K562 (cell line): ENCODE data around the gene MEOX2. TPM values are rescaled to one million over a fixed set of nuclear protein-coding genes. Genes with fewer than 3 reads are reported as not detected.

Source experiments
- ATAC-seq: fragments of 200-7000 bp; cut with Tn5 transposase; 3 replicates; pipeline ENCODE4 v1.9.1; 2020; ENCODE audit warnings: moderate library complexity
- BruUV-seq: library from RNA; stranded (reverse); fragments of 400-500 nt; replicated peaks from 2 replicates; lab custom pipeline; 2021; lab: Mats Ljungman, UMichigan
- CTCF ChIA-PET: fragments of 300-600 bp; formaldehyde crosslinking; extraction: SDS; loops from one replicate; lab custom pipeline; 2021; ENCODE audit warnings: low intra/inter-chr PET ratio; lab: Yijun Ruan, JAX
- POLR2A ChIA-PET: fragments of 300-600, 350-650 bp; sonication (Branson Sonifier 250); formaldehyde crosslinking; extraction: SDS; loops from one replicate; lab custom pipeline; 2021; ENCODE audit warnings: antibody characterized with exemption, inconsistent platforms; lab: Yijun Ruan, JAX
- DNase-seq, 4 experiments: peaks; one replicate each; pipeline versions ENCODE4 v3.0.0 to v3.0.0-alpha.2; 2011 to 2018; ENCODE audit warnings: low spot score in 3 of 4, mixed read lengths in 3 of 4; ENCODE audit errors: extremely low read depth in 1 of 4
- FAIRE-seq: peaks from 2 replicates; lab custom pipeline; 2011; peaks lifted over from hg19 to GRCh38; lab: Jason Lieb, UNC
- H2AFZ ChIP-seq: 2 replicates; pipeline ENCODE4 v1.6.0; 2011; ENCODE audit warnings: low read depth, low read length, control low read depth, inconsistent platforms
- H3K27ac ChIP-seq: fragments of 200-600 bp; 3 replicates; pipeline ENCODE4 v1.8.0; 2011; ENCODE audit warnings: low read depth, mild to moderate bottlenecking, control low read depth, inconsistent platforms, low read length, moderate library complexity, mixed read lengths; ENCODE audit errors: extremely low read depth
- H3K27me3 ChIP-seq, 2 experiments: fragments of 300-600 bp in 1 of 2; 2 replicates in 1 of 2; 3 replicates in 1 of 2; pipeline versions ENCODE4 v1.6.0 to v1.8.0; 2011; ENCODE audit warnings: inconsistent platforms in 2 of 2, low read length in 2 of 2, mild to moderate bottlenecking in 1 of 2, mixed read lengths in 1 of 2, moderate library complexity in 1 of 2; ENCODE audit not compliant: control insufficient read depth in 2 of 2, insufficient read depth in 2 of 2
- H3K36me3 ChIP-seq: fragments of 300-600 bp; 3 replicates; pipeline ENCODE4 v1.8.0; 2011; ENCODE audit warnings: mild to moderate bottlenecking, low read length, inconsistent platforms; ENCODE audit not compliant: control insufficient read depth, insufficient read depth
- H3K4me1 ChIP-seq, 2 experiments: fragments of 200-600 bp in 1 of 2; replicated peaks in 1 of 2; 2 replicates in 1 of 2; 3 replicates in 1 of 2; pipeline versions ENCODE4 v1.5.1 to v1.8.0; 2011; ENCODE audit warnings: inconsistent platforms in 2 of 2, low read length in 2 of 2, mild to moderate bottlenecking in 1 of 2, mixed read lengths in 1 of 2, moderate library complexity in 1 of 2; ENCODE audit not compliant: control insufficient read depth in 2 of 2, insufficient read depth in 2 of 2
- H3K4me2 ChIP-seq: 2 replicates; pipeline ENCODE4 v1.6.1; 2011; ENCODE audit warnings: low read length, control low read depth, inconsistent platforms, mixed read lengths; ENCODE audit not compliant: insufficient read depth
- H3K4me3 ChIP-seq: fragments of 200-600 bp; sonication (generic), shearing (Covaris generic); 2 replicates; pipeline ENCODE4 v1.5.1; 2016; ENCODE audit warnings: control low read depth, inconsistent platforms
- H3K79me2 ChIP-seq: fragments of 200-600 bp; 3 replicates; pipeline ENCODE4 v1.8.0; 2011; ENCODE audit warnings: low read length, inconsistent platforms; ENCODE audit not compliant: control insufficient read depth, insufficient read depth
- H3K9ac ChIP-seq, 2 experiments: 2 replicates each; pipeline versions ENCODE4 v1.6.0 to v1.6.1; 2011; ENCODE audit warnings: low read depth in 2 of 2, low read length in 2 of 2, control low read depth in 1 of 2, inconsistent platforms in 1 of 2, mild to moderate bottlenecking in 1 of 2, mixed read lengths in 1 of 2; ENCODE audit not compliant: insufficient read depth in 1 of 2
- H3K9me1 ChIP-seq: one replicate; pipeline ENCODE4 v1.6.0; 2011; ENCODE audit warnings: inconsistent platforms, mild to moderate bottlenecking, low read length, moderate library complexity; ENCODE audit not compliant: control insufficient read depth, insufficient read depth
- H3K9me3 ChIP-seq: replicated peaks from 2 replicates; pipeline ENCODE4 v1.5.1; 2011; ENCODE audit warnings: low read depth, low read length, inconsistent platforms; ENCODE audit not compliant: control insufficient read depth, insufficient read depth
- H4K20me1 ChIP-seq: replicated peaks from 2 replicates; pipeline ENCODE4 v1.6.1; 2011; ENCODE audit warnings: low read length, inconsistent platforms, mixed read lengths; ENCODE audit not compliant: control insufficient read depth, insufficient read depth
- CBFA2T3 ChIP-seq: fragments of 450-650 bp; IDR thresholded peaks from 2 replicates; pipeline ENCODE4 v1.6.1; 2017
- DDX20 ChIP-seq: fragments of 450-650 bp; IDR thresholded peaks from 2 replicates; pipeline ENCODE4 v1.6.1; 2016; ENCODE audit warnings: missing genetic modification characterization, low read depth, mild to moderate bottlenecking, missing compliant biosample characterization, moderate library complexity
- ERF ChIP-seq: fragments of 450-650 bp; formaldehyde crosslinking; IDR thresholded peaks from 2 replicates; pipeline ENCODE4 v1.4.0; 2020; ENCODE audit warnings: mild to moderate bottlenecking, mixed read lengths
- HDAC8 ChIP-seq: fragments of 450-650 bp; IDR thresholded peaks from 2 replicates; pipeline ENCODE4 v1.6.1; 2016; ENCODE audit warnings: mild to moderate bottlenecking, missing genetic modification characterization, moderate library complexity, missing compliant biosample characterization
- MEF2D ChIP-seq: conservative IDR thresholded peaks from 2 replicates; pipeline ENCODE4 v1.6.1; 2016; ENCODE audit warnings: low read depth, missing genetic modification characterization, missing compliant biosample characterization
- SP2 ChIP-seq: IDR thresholded peaks from 2 replicates; pipeline ENCODE4 v1.6.1; 2011; ENCODE audit warnings: mild to moderate bottlenecking, low read depth, low read length, moderate library complexity; ENCODE audit not compliant: poor library complexity, severe bottlenecking; ENCODE audit errors: extremely low read depth
- ZNF184 ChIP-seq: sonication (generic); formaldehyde crosslinking; IDR thresholded peaks from 2 replicates; pipeline ENCODE4 v1.5.0; 2020; ENCODE audit warnings: missing genetic modification reagents
- ZNF707 ChIP-seq: fragments of 250-450 bp; sonication (Bioruptor Pico); conservative IDR thresholded peaks from 2 replicates; pipeline ENCODE4 v1.8.0; 2022; ENCODE audit warnings: inconsistent platforms, mild to moderate bottlenecking, moderate library complexity
- WGBS: fragments of 100-300 bp; shearing (Covaris generic); methylation state at CpG from one replicate; pipeline ENCODE4 v1.1.6; 2016; ENCODE audit warnings: low coverage, mixed read lengths; ENCODE audit not compliant: insufficient coverage; ENCODE audit errors: missing lambda C conversion rate; 5-methylcytosine and 5-hydroxymethylcytosine counted together
- in situ Hi-C: fragments of 300-500 bp; cut with MboI; formaldehyde crosslinking; loops from 4 replicates; pipeline ENCODE4 v1.15.0; 2018; ENCODE audit warnings: inconsistent platforms, mixed read lengths
- intact Hi-C: fragments of 100-400 bp; cut with micrococcal nuclease; formaldehyde crosslinking; loops from 2 replicates; pipeline ENCODE4 v1.14.2; 2022
- polyA plus RNA-seq, 8 experiments: library from polyadenylated mRNA; depleted of rRNA in 4 of 8; stranded (reverse) in 5 of 8; unstranded in 3 of 8; fragments of >200 nt; fragmentation: Nextera tagmentation in 2 of 8; fragmentation: Illumina TruSeq in 1 of 8; extraction: Ambion mirVana in 2 of 8; extraction: Trizol in 1 of 8; gene quantifications; 2 replicates each; pipeline versions ENCODE4 v1.2.1 to v1.2.3, GENCODE V29; 2011 to 2014; ENCODE audit warnings: inconsistent platforms in 1 of 8, missing spikeins in 1 of 8
- total RNA-seq, 7 experiments: library from RNA; depleted of rRNA in 6 of 7; stranded (reverse); fragments of >200 nt in 6 of 7; fragmentation: Illumina TruSeq in 2 of 7; extraction: Trizol in 2 of 7; gene quantifications; 2 replicates each; pipeline versions ENCODE4 v1.2.1 to v1.2.3, GENCODE V29; 2011 to 2021; ENCODE audit warnings: low replicate concordance in 1 of 7
- TF ChIP-seq, protein P1 (sequence below): fragments of 250-450 bp; sonication (Bioruptor Pico); IDR thresholded peaks from 2 replicates; pipeline ENCODE4 v1.5.0; 2020; ENCODE audit warnings: mild to moderate bottlenecking
- TF ChIP-seq, protein P2 (sequence below): IDR thresholded peaks from 3 replicates; pipeline ENCODE4 v1.6.1; 2011; ENCODE audit warnings: borderline replicate concordance, mild to moderate bottlenecking, moderate library complexity; ENCODE audit not compliant: insufficient read length; ENCODE audit errors: extremely low read depth

Gene MEOX2
- total and polyA plus RNA-seq, 9 of the 15 experiments (the other 6 are each of a cell fraction or from before 2014, with no cell fraction given) = not detected

- no peak for FAIRE-seq
- Histone ChIP-seq H3K36me3 (no peaks in the 10 kb centered on the region), H3K4me2 (no peak overlapping the region), H3K9me3 (no peaks in the 10 kb centered on the region), H3K79me2 (no peaks in the 10 kb centered on the region), H3K9ac (no peak overlapping the region), H3K27ac (no peak overlapping the region), H3K27me3 (no peaks in the 10 kb centered on the region), H2AFZ (no peak overlapping the region), H3K4me1 (no peaks in the 10 kb centered on the region), H3K4me3 (no peak overlapping the region), H3K9me1 (no peaks in the 10 kb centered on the region), H4K20me1 (no peaks in the 10 kb centered on the region)
- ATAC-seq = no peak
- in situ Hi-C loops = no loop called here
- POLR2A ChIA-PET = no interaction called here
- no TSS peak for BruUV-seq
- WGBS = 6% methylated on average over 3 of the region's 3 CpGs
- TF ChIP-seq ZNF707 = no peak
- TF ChIP-seq, protein P1, sequence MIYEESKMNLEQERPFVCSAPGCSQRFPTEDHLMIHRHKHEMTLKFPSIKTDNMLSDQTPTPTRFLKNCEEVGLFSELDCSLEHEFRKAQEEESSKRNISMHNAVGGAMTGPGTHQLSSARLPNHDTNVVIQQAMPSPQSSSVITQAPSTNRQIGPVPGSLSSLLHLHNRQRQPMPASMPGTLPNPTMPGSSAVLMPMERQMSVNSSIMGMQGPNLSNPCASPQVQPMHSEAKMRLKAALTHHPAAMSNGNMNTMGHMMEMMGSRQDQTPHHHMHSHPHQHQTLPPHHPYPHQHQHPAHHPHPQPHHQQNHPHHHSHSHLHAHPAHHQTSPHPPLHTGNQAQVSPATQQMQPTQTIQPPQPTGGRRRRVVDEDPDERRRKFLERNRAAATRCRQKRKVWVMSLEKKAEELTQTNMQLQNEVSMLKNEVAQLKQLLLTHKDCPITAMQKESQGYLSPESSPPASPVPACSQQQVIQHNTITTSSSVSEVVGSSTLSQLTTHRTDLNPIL (CRISPR knock-in tag) = no peak
- no peak for TF ChIP-seq MEF2D (tag)
- TF ChIP-seq SP2 = no peak
- TF ChIP-seq CBFA2T3 = no peak
- TF ChIP-seq DDX20 (tag) = no peak
- TF ChIP-seq, protein P2, sequence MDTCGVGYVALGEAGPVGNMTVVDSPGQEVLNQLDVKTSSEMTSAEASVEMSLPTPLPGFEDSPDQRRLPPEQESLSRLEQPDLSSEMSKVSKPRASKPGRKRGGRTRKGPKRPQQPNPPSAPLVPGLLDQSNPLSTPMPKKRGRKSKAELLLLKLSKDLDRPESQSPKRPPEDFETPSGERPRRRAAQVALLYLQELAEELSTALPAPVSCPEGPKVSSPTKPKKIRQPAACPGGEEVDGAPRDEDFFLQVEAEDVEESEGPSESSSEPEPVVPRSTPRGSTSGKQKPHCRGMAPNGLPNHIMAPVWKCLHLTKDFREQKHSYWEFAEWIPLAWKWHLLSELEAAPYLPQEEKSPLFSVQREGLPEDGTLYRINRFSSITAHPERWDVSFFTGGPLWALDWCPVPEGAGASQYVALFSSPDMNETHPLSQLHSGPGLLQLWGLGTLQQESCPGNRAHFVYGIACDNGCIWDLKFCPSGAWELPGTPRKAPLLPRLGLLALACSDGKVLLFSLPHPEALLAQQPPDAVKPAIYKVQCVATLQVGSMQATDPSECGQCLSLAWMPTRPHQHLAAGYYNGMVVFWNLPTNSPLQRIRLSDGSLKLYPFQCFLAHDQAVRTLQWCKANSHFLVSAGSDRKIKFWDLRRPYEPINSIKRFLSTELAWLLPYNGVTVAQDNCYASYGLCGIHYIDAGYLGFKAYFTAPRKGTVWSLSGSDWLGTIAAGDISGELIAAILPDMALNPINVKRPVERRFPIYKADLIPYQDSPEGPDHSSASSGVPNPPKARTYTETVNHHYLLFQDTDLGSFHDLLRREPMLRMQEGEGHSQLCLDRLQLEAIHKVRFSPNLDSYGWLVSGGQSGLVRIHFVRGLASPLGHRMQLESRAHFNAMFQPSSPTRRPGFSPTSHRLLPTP = no peak
- no peak for TF ChIP-seq ZNF184 (CRISPR knock-in tag)
- TF ChIP-seq ERF (CRISPR knock-in tag) = no peak
- TF ChIP-seq HDAC8 = no peak
- intact Hi-C loops = no loop called here
- no peak for DNase-seq
- CTCF ChIA-PET = no interaction called here
Measured at GRCh38 chr7:15658247-15658646, 28.2 kb downstream of the MEOX2 start.
